ENCODE measurements around the gene BHLHE23.

The BHLHE23 gene

DNA sequence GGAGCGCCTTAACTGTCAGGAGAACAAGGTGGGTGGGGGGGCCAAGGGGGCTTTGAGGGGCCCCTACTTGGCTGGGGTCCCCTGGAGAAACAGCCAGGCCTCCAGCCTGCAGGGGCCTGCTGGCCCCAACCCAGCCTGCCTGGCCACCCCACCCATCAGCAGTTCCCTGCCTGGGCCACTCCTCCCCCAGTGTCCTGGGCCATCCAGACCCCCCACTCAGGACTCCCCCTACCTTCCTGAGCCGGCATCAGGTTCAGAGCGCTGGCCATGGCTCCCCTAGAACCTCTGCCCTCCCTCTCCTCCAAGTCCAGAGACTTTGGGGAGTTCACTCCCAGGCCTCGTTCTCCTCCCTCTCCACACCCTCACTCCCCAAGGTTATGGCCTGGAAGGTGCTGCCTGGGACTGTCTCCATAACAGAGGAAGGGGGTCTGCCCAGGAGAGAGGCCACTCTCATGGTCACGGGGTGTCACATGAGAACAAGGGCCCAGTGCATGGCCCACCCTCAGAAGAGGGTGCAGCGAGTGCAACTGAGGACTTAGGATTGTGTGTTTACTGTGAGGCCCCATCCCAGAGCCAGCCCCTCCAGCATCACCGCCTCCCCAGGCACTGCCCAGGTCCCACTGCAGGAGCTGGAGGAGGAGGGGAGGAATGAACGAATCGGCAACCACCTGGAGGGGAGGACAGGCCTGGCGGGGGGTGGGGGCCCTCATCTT lies 48.2 kb downstream of the BHLHE23 start:
- no peak for DNase-seq

DNA sequence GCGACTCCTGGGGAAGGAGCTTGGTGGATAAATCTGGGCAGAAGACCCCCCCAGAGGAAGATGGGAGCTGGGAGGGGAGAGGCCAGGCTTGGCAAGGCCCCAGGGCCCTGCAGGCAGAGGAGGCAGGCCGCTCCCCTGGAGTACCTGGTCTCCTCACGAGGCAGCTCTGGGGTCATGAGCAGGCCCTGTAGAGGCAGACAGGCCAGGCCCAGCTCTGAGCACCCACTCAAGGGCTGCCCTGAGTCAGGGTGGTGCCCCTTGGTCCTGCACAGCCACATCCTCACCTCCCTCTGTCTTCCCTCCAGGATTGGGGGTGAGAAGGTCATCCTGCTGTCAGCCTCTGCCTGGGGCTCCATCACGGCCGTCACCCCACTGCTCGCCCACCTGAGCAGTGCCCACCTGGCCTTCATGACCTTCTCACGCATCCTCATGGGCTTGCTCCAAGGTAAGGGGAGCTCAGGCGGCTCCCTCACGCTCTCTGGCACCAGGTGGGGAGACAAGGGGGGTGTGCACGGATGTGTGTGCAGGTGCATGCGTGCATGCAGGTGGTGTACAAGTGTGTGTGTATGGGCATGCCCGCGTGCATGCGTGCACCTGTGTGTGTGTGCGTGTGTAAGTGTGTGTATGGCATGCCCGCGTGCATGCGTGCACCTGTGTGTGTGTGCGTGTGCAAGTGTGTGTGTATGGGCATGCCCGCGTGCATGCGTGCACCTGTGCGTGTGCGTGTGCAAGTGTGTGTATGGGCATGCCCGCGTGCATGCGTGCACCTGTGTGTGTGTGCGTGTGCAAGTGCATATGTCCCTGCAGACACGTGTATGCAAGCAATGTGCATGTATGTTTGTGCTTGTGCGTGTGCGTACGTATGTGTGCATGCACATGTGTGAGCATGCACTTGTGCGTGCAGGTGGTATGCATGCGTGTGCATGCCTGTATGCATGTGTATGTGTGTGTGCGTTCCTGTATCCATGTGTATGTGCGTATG lies 49.3 kb downstream of the BHLHE23 start:
- no peak for DNase-seq

DNA sequence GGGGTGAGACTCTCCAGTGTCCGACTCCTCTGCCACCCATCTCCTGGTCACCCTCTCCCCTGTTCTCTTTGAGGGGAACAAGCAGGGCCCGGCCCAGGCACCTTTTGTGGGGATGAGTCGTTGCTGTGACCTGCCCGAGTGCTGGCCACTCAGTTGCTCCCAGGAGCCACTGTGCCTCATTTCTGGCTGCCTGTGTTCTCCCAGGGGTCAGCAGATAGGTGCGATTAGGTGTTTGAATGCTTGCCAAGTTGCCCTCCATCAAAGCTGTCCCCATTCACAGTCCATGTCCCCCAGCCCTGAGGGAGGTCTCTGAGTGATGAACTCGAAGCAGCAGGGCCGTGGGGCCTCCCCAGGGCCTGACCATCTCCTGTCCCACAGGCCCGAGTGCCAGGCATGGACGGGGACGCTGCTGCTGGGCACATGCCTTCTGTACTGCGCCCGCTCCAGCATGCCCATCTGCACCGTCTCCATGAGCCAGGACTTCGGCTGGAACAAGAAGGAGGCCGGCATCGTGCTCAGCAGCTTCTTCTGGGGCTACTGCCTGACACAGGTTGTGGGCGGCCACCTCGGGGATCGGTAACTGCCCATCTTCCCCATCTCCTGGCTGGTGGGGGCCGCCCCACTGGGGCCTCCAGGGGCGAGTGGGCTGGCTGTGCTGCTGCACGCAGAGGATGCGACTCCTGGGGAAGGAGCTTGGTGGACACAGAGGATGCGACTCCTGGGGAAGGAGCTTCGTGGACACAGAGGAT lies 50.2 kb downstream of the BHLHE23 start:
- DNase-seq = no peak

Data from NCI-H146 (cell line).